ENCODE results near the gene ITGB1. TPM values are rescaled to one million over a fixed set of nuclear protein-coding genes. Genes with fewer than 3 reads are reported as not detected.

The ITGB1 gene
- total and polyA plus RNA-seq, 9 of the 15 experiments (the other 6 are each of a cell fraction or from before 2014, with no cell fraction given) = 40.2 to 194 (median 155) TPM

- TF ChIP-seq BCLAF1 (IDR thresholded peaks at IDR 0.05; ENCODE audit: borderline replicate concordance in 1 of 2, control insufficient read depth in 1 of 2, low read depth in 2 of 2, low read length in 1 of 2) = 0 out of 4 replicates have a peak, but pooled peaks of 1 of the 2 experiments have one; percentile 66
- TF ChIP-seq, protein P1, sequence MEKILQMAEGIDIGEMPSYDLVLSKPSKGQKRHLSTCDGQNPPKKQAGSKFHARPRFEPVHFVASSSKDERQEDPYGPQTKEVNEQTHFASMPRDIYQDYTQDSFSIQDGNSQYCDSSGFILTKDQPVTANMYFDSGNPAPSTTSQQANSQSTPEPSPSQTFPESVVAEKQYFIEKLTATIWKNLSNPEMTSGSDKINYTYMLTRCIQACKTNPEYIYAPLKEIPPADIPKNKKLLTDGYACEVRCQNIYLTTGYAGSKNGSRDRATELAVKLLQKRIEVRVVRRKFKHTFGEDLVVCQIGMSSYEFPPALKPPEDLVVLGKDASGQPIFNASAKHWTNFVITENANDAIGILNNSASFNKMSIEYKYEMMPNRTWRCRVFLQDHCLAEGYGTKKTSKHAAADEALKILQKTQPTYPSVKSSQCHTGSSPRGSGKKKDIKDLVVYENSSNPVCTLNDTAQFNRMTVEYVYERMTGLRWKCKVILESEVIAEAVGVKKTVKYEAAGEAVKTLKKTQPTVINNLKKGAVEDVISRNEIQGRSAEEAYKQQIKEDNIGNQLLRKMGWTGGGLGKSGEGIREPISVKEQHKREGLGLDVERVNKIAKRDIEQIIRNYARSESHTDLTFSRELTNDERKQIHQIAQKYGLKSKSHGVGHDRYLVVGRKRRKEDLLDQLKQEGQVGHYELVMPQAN (IDR thresholded peaks at IDR 0.05; ENCODE audit: borderline replicate concordance) = no peak
- TF ChIP-seq DEAF1 (CRISPR knock-in tag; IDR thresholded peaks at IDR 0.05) = no peak
- TF ChIP-seq EWSR1 (IDR thresholded peaks at IDR 0.05; ENCODE audit: borderline replicate concordance, low read depth, partially characterized antibody) = no peak
- no peak for TF ChIP-seq ID3 (CRISPR knock-in tag; IDR thresholded peaks at IDR 0.05)
- TF ChIP-seq ID3 (tag; IDR thresholded peaks at IDR 0.05) = no peak
- TF ChIP-seq MTA1 (IDR thresholded peaks at IDR 0.05; ENCODE audit: borderline replicate concordance) = no peak
- no peak for TF ChIP-seq MEF2A (IDR thresholded peaks at IDR 0.05; ENCODE audit: control insufficient read depth, low read depth, low read length)
- no peak for TF ChIP-seq ZNF174 (CRISPR knock-in tag; IDR thresholded peaks at IDR 0.05)
- TF ChIP-seq CEBPG (CRISPR knock-in tag; IDR thresholded peaks at IDR 0.05) = no peak
- TF ChIP-seq CEBPG (tag; conservative IDR thresholded peaks at IDR 0.05 in 1 of 2, IDR thresholded peaks at IDR 0.05 in 1 of 2) = no peak
- no peak for TF ChIP-seq NR3C1 (CRISPR knock-in tag; IDR thresholded peaks at IDR 0.05)
- TF ChIP-seq MCM2 (IDR thresholded peaks at IDR 0.05; ENCODE audit: low read depth) = no peak
- no peak for TF ChIP-seq HMG20B (CRISPR knock-in tag; IDR thresholded peaks at IDR 0.05)
- no peak for TF ChIP-seq KLF13 (tag; IDR thresholded peaks at IDR 0.05; ENCODE audit: borderline replicate concordance, low read depth)
- TF ChIP-seq SIN3B (IDR thresholded peaks at IDR 0.05; ENCODE audit: low read depth) = no peak
- no peak for TF ChIP-seq ATF7 (IDR thresholded peaks at IDR 0.05)
- TF ChIP-seq ZNF695 (CRISPR knock-in tag; IDR thresholded peaks at IDR 0.05) = no peak
- TF ChIP-seq ZNF263 (CRISPR knock-in tag; IDR thresholded peaks at IDR 0.05; ENCODE audit: borderline replicate concordance) = no peak
- no peak for TF ChIP-seq ZEB2 (IDR thresholded peaks at IDR 0.05)
- TF ChIP-seq, protein P2, sequence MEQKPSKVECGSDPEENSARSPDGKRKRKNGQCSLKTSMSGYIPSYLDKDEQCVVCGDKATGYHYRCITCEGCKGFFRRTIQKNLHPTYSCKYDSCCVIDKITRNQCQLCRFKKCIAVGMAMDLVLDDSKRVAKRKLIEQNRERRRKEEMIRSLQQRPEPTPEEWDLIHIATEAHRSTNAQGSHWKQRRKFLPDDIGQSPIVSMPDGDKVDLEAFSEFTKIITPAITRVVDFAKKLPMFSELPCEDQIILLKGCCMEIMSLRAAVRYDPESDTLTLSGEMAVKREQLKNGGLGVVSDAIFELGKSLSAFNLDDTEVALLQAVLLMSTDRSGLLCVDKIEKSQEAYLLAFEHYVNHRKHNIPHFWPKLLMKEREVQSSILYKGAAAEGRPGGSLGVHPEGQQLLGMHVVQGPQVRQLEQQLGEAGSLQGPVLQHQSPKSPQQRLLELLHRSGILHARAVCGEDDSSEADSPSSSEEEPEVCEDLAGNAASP (IDR thresholded peaks at IDR 0.05) = no peak
- no peak for TF ChIP-seq TEAD2 (tag; IDR thresholded peaks at IDR 0.05)
Measured at GRCh38 chr10:32960022-32960421, 2.0 kb upstream of the ITGB1 start (continued).
